Prostate gland (tissue), 2 donors: ENCODE results near the gene GPR183.

Source experiments
- CTCF ChIP-seq, 4 experiments: fragments of 200-600 bp in 2 of 4; fragments of 450-650 bp in 2 of 4; sonication (generic) in 2 of 4; IDR thresholded peaks; 1 replicate in 3 of 4; 2 replicates in 1 of 4; pipeline ENCODE4 v1.5.1; 2016 to 2019; ENCODE audit warnings: antibody characterized with exemption in 4 of 4, mild to moderate bottlenecking in 2 of 4, moderate library complexity in 2 of 4
- POLR2A ChIP-seq: fragments of 450-650 bp; IDR thresholded peaks from one replicate; pipeline ENCODE4 v1.6.1; 2016; ENCODE audit warnings: antibody characterized with exemption, mild to moderate bottlenecking
- POLR2AphosphoS5 ChIP-seq: sonication (generic); formaldehyde crosslinking; IDR thresholded peaks from one replicate; pipeline ENCODE4 v1.6.1; 2017; ENCODE audit warnings: antibody characterized with exemption

DNA sequence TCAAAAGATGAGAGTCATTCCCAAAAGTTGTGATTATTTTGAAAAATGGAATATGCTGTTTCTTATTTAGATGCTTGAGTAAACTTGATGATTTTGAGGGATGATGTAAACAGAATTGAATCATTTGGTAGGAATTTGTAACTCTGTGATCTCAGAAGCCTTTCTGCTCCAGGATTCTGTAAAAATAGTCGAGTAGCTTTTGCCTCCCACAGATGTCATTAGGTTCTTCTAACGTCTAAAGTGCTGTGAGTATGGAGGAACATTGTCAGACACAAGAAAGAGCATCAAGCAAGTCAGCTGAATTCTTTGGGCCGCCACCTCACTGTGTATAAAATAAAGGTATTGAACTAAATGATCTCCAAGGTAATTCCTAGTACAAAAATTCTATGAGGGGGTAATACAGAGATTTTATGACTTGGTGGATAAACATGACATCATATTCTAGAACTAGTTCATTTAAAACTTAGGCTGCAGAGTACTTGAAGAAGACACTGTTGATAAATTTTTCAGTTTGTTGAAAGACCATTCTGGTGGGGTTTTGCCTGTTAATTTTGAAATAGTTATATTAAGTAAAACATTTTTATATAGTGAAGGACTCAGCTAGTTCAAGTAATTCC is 1.4 kb upstream of the GPR183 start:
- TF ChIP-seq CTCF (IDR thresholded peaks at IDR 0.05) (no peak), POLR2A (no peak), POLR2AphosphoS5 (no peak)
